Muscle of leg (tissue), 11 donors: ENCODE measurements around the gene VAMP8. TPM values are rescaled to one million over a fixed set of nuclear protein-coding genes. Genes with fewer than 3 reads are reported as not detected.

Experiments
- DNase-seq: peaks from one replicate; pipeline ENCODE4 v3.0.0; 2013
- H3K27ac ChIP-seq: one replicate; pipeline ENCODE4 v1.5.1; 2013; ENCODE audit warnings: mild to moderate bottlenecking, low read length, control low read depth
- H3K27me3 ChIP-seq: one replicate; pipeline ENCODE4 v1.6.1; 2013; ENCODE audit warnings: low read length; ENCODE audit not compliant: control insufficient read depth, insufficient read depth
- H3K36me3 ChIP-seq: one replicate; pipeline ENCODE4 v1.6.1; 2013; ENCODE audit warnings: low read length; ENCODE audit not compliant: control insufficient read depth, insufficient read depth
- H3K4me1 ChIP-seq: one replicate; pipeline ENCODE4 v1.6.1; 2013; ENCODE audit warnings: low read length; ENCODE audit not compliant: control insufficient read depth, insufficient read depth
- H3K4me3 ChIP-seq: one replicate; pipeline ENCODE4 v1.5.1; 2013; ENCODE audit warnings: low read length, control low read depth
- H3K9me3 ChIP-seq: replicated peaks from 2 replicates; pipeline ENCODE4 v1.6.1; 2013; ENCODE audit warnings: low read depth, low read length; ENCODE audit not compliant: control insufficient read depth
- WGBS: methylation state at CpG from one replicate; pipeline ENCODE4 v1.1.5; 2013; ENCODE audit warnings: missing lambda C conversion rate; ENCODE audit not compliant: insufficient coverage; 5-methylcytosine and 5-hydroxymethylcytosine counted together
- polyA plus RNA-seq, 8 donors: library from polyadenylated mRNA; unstranded; fragments of 120-200 nt; gene quantifications; one replicate each; pipeline versions ENCODE4 v1.2.1 to v1.2.3, GENCODE V29; 2013; ENCODE audit warnings: inconsistent platforms in 1 of 8, low replicate concordance in 1 of 8; ENCODE audit not compliant: insufficient read length in 8 of 8, insufficient read depth in 1 of 8
- total RNA-seq: library from RNA; stranded (reverse); fragments of 120-200 nt; gene quantifications from one replicate; pipeline ENCODE4 v1.2.4, GENCODE V29; 2013

Gene VAMP8
- total and polyA plus RNA-seq, 9 donors: 9.8 to 17.8 (median 12.3) TPM

DNA sequence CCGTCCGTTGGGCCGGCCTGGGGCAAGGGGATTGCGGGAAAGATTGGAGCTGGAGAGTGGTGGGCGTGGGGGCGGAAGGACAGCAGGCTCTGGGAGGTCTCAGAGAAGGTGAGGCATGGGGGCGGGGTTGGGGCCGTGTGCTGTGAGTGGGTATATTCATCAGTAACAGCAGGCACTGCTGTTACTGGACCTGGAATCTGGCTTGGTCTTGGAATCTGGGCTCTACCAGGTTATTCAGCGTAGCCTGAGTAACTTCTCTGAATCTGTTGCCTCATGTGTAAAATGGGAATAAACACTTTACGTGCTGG lies 18.6 kb downstream of the VAMP8 start:
- no peaks in the 10 kb centered on the region for H3K27me3 ChIP-seq
- H3K4me1 ChIP-seq: peaks cover 29% of the 10 kb centered on the region
- H3K36me3 ChIP-seq: peaks cover 43% of the 10 kb centered on the region
- H3K4me3 ChIP-seq: peak overlapping the region; percentile 95
- 0% methylated on average over 8 of the region's 10 CpGs for WGBS
- H3K27ac ChIP-seq: peak overlapping the region; percentile 90
- no peak for DNase-seq
- H3K9me3 ChIP-seq: no peaks in the 10 kb centered on the region

DNA sequence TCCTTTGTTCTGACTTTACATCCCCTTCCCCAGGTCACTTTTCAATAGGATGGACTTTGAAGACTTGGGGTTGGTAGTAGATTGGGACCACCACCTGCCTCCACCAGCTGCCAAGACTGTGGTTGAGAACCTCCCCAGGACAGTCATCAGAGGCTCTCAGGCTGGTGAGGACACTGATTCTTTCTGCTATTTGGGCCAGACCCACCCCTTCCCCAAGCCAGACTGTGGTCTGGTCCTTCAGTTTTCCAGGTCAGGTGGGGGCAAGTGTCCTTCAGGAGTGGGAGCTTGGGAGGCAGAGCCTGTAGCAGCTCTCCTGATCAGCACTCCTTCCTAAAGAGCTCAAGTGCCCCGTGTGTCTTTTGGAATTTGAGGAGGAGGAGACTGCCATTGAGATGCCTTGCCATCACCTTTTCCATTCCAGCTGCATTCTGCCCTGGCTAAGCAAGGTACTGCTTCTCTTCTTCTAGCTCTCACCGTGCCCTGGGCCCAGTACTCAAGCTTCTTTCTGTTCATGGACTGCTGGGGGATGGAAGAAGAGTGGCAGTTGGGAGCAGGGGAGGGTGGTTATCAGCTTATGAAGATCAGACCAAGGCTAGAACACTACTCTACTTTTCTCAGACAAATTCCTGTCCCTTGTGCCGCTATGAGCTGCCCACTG lies 19.2 kb downstream of the VAMP8 start:
- no peaks in the 10 kb centered on the region for H3K9me3 ChIP-seq
- peak overlapping the region; percentile 95 for H3K4me3 ChIP-seq
- H3K27ac ChIP-seq: no peak overlapping the region
- H3K4me1 ChIP-seq: peaks cover 30% of the 10 kb centered on the region
- peaks cover 44% of the 10 kb centered on the region for H3K36me3 ChIP-seq
- no CpG with 5 or more reads among the region's 3 CpGs for WGBS
- no peak for DNase-seq
- H3K27me3 ChIP-seq: no peaks in the 10 kb centered on the region

DNA sequence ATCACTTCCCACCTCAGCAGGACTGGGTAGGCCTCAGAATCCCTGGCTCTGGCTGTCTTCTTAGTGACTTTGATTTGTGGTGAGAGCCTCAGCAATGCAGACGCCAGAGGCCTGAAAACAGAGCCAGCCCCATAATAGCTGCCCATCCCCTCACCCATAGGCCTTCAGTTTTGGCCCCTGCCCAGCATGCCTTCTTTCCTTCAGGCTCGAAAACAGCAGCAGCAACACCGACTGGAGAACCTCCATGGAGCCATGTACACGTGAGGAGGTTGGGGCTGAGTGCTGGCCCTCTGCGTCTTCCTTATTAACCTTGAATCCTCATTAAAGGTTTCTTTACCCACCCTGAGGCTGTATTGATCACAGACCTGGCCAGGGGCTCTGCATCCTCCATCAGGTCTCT lies 19.9 kb downstream of the VAMP8 start:
- no peak for DNase-seq
- Histone ChIP-seq H3K4me1 (peaks cover 29% of the 10 kb centered on the region), H3K4me3 (no peak overlapping the region), H3K27me3 (no peaks in the 10 kb centered on the region), H3K27ac (no peak overlapping the region), H3K36me3 (peaks cover 44% of the 10 kb centered on the region), H3K9me3 (no peaks in the 10 kb centered on the region)
- WGBS: 69% methylated on average over 2 of the region's 5 CpGs

GRCh38 chr2:85598594-85599340 lies 21.4 kb downstream of the VAMP8 start:
- no peaks in the 10 kb centered on the region for H3K27me3 ChIP-seq
- peaks cover 40% of the 10 kb centered on the region for H3K36me3 ChIP-seq
- H3K9me3 ChIP-seq: no peaks in the 10 kb centered on the region
- H3K4me3 ChIP-seq: no peak overlapping the region
- H3K4me1 ChIP-seq: peaks cover 31% of the 10 kb centered on the region
- H3K27ac ChIP-seq: no peak overlapping the region
- no peak for DNase-seq
- WGBS: 82% methylated on average over 3 of the region's 14 CpGs

- H3K4me3 ChIP-seq: no peak overlapping the region
- H3K27me3 ChIP-seq: no peaks in the 10 kb centered on the region
- peaks cover 30% of the 10 kb centered on the region for H3K4me1 ChIP-seq
- H3K27ac ChIP-seq: no peak overlapping the region
- H3K9me3 ChIP-seq: no peaks in the 10 kb centered on the region
- H3K36me3 ChIP-seq: peaks cover 40% of the 10 kb centered on the region
- DNase-seq: no peak
- WGBS: 71% methylated on average over 16 of the region's 17 CpGs
These were observed 22.3 kb downstream of the VAMP8 start for GRCh38 chr2:85599468-85600234.

DNA sequence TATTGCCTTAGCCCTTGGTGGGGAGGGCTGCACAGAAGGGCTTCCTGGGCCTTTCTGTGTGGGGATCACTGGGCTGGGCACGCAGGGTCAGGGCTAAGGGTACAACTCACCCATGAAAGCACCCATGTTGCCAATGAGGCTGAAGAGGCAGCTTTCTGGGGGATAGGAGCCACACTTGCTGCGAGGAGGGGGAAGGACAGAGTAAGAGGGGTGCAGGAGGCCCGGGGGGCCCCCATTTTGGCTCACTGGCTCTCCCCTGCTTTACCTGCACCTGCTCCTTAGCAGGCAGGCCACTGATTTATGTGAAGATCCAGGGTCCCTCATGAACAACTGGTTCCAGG lies 22.8 kb downstream of the VAMP8 start:
- Histone ChIP-seq H3K4me1 (peaks cover 27% of the 10 kb centered on the region), H3K27me3 (no peaks in the 10 kb centered on the region), H3K9me3 (no peaks in the 10 kb centered on the region), H3K4me3 (no peak overlapping the region), H3K36me3 (peaks cover 40% of the 10 kb centered on the region), H3K27ac (no peak overlapping the region)
- no peak for DNase-seq
- WGBS: no CpG with 5 or more reads among the region's 3 CpGs

DNA sequence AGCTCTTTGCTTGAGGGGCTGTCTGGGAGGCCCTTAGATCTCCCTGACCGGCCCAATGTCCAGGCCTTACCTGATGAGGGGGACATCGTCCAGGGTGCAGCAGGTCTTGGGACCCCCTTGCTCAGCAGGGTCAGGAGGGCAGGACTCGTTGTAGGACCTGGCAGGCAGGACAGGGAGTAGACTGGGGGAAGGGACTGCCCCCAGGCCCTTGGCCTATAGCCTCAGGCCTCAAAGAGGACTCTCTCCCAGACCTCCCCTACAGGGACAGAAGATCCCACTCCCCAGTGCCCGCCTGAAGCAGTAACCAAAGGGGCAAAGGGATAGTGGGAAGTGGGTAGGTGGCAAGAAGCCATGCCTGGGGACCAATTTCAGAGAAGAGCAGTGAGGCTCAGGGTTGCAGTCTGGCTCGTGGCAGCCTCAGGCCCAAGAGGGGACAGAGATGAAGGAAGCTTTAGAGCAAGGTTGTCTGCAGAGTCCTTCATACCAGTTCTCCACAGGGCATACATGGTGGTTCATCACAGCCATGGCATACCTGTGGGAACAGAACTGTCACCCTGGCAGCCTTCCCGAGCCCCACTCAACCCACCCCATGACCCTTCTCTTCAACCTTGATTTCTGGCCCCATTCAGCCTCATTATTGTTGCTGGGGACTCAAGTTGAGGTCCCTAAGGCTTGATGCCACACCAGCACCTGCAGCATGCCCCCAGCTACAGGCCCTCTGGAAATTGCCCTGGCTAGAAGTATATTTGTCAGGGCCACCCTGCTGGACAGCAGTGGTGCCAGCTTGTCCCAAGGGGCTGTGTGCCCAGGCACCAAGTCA lies 23.8 kb downstream of the VAMP8 start:
- Histone ChIP-seq H3K9me3 (no peaks in the 10 kb centered on the region), H3K36me3 (peaks cover 44% of the 10 kb centered on the region), H3K27me3 (no peaks in the 10 kb centered on the region), H3K4me3 (peak overlapping the region; percentile 89), H3K4me1 (peaks cover 35% of the 10 kb centered on the region), H3K27ac (no peak overlapping the region)
- no peak for DNase-seq
- 73% methylated on average over 2 of the region's 6 CpGs for WGBS

GRCh38 chr2:85601771-85602475 lies 24.5 kb downstream of the VAMP8 start:
- Histone ChIP-seq H3K4me1 (peaks cover 30% of the 10 kb centered on the region), H3K27me3 (no peaks in the 10 kb centered on the region), H3K36me3 (peaks cover 41% of the 10 kb centered on the region), H3K4me3 (peak overlapping the region; percentile 89), H3K27ac (peak overlapping the region; percentile 17), H3K9me3 (no peaks in the 10 kb centered on the region)
- DNase-seq: no peak
- WGBS: 1% methylated on average over 32 of the region's 36 CpGs

- Histone ChIP-seq H3K27ac (peak within 1 kb of the TSS; percentile 78), H3K27me3 (no peaks in the 10 kb centered on the region), H3K4me3 (peak within 1 kb of the TSS; percentile 89), H3K36me3 (peaks cover 39% of the 10 kb centered on the region), H3K4me1 (peaks cover 29% of the 10 kb centered on the region), H3K9me3 (no peaks in the 10 kb centered on the region)
- under 1% methylated on average over 72 of the region's 73 CpGs for WGBS
- DNase-seq: peak; percentile 98
These were observed 25.3 kb downstream of the VAMP8 start, which contains the start of gene TMEM150A for GRCh38 chr2:85602476-85603234. Gene TMEM150A (minus strand): TSS chr2:85602698. CDS start chr2:85601948, 750 bp downstream.
